Nephron (organoid): ENCODE results near the gene CST1.
"Not testable (repeated sequence)": the region's sequence is repeated elsewhere in the genome, so short reads cannot be mapped to it uniquely, and the experiment has no call there.

Source experiments
- H3K27ac Mint-ChIP-seq, 3 experiments: 2 replicates each; pipeline ENCODE4 v1.8.0; 2020; ENCODE audit warnings: mixed read lengths in 3 of 3, mild to moderate bottlenecking in 2 of 3, moderate library complexity in 1 of 3
- H3K27me3 Mint-ChIP-seq: 2 replicates; pipeline ENCODE4 v1.8.0; 2021; ENCODE audit warnings: low read depth, mild to moderate bottlenecking, moderate library complexity, mixed read lengths
- H3K36me3 Mint-ChIP-seq: 2 replicates; pipeline ENCODE4 v1.8.0; 2020; ENCODE audit warnings: low read depth, mixed read lengths
- H3K4me1 Mint-ChIP-seq: 2 replicates; pipeline ENCODE4 v1.8.0; 2020; ENCODE audit warnings: mixed read lengths
- H3K4me3 Mint-ChIP-seq, 3 experiments: 2 replicates each; pipeline ENCODE4 v1.8.0; 2020; ENCODE audit warnings: mild to moderate bottlenecking in 3 of 3, mixed read lengths in 3 of 3, moderate library complexity in 2 of 3
- H3K9me3 Mint-ChIP-seq: 2 replicates; pipeline ENCODE4 v1.8.0; 2020; ENCODE audit warnings: mixed read lengths
- TF ChIP-seq, protein P1 (sequence below), 3 experiments: fragments of 200-600 bp; sonication (generic); IDR thresholded peaks; one replicate each; pipeline ENCODE4 v1.5.0; 2021; ENCODE audit warnings: antibody characterized with exemption in 3 of 3; ENCODE audit not compliant: unreplicated experiment in 3 of 3

Gene CST1

DNA sequence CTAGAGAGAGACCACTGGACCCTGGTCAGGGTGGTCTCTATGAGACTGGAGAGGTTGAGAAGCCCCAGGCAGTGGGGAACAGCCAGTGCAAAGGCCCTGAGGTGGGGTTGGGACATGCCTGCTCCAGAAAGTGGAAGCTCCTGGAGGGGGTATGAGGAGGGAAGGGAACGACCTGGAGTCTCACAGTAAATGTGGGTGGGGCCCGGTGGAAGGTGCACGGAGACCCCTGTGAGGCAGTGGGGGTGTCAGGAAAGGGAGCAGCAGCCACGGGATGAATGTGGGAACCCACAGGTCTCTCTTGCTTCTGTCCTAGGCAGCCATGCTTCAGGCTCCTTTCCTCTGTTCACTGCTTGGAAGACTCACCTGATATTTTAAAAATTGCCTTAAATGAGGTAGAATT, 1.3 kb upstream of the CST1 start:
- TF ChIP-seq, protein P1, sequence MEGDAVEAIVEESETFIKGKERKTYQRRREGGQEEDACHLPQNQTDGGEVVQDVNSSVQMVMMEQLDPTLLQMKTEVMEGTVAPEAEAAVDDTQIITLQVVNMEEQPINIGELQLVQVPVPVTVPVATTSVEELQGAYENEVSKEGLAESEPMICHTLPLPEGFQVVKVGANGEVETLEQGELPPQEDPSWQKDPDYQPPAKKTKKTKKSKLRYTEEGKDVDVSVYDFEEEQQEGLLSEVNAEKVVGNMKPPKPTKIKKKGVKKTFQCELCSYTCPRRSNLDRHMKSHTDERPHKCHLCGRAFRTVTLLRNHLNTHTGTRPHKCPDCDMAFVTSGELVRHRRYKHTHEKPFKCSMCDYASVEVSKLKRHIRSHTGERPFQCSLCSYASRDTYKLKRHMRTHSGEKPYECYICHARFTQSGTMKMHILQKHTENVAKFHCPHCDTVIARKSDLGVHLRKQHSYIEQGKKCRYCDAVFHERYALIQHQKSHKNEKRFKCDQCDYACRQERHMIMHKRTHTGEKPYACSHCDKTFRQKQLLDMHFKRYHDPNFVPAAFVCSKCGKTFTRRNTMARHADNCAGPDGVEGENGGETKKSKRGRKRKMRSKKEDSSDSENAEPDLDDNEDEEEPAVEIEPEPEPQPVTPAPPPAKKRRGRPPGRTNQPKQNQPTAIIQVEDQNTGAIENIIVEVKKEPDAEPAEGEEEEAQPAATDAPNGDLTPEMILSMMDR (IDR thresholded peaks at IDR 0.05; ENCODE audit: unreplicated experiment in 3 of 3): no peak
- no peak overlapping the region for H3K4me3 Mint-ChIP-seq
- peaks cover 14% of the 10 kb centered on the region for H3K27me3 Mint-ChIP-seq
- H3K9me3 Mint-ChIP-seq: no peaks in the 10 kb centered on the region
- no peak overlapping the region for H3K27ac Mint-ChIP-seq
- H3K4me1 Mint-ChIP-seq: no peaks in the 10 kb centered on the region
- no peaks in the 10 kb centered on the region for H3K36me3 Mint-ChIP-seq

DNA sequence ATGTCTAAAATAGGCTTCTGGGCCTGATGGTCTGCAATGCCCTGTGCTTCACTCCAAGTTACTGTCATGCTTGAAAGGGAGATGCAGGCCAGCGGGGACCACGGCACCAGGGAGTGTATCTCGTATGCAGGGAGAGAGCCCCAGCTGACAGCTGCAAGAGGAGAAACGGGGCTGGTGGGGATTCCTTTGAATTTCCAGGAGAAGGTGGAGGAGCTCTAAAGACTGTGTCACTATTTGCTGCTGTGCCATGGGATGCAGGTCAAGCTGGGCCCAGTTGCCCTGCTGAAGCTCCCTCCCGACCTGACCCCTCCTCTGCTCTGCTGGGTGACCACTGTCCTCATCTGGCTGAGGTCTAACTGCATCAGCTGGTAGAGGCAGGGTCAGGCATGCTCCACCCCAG, 989 bp downstream of the CST1 start:
- TF ChIP-seq, protein P1 (IDR thresholded peaks at IDR 0.05; ENCODE audit: unreplicated experiment in 3 of 3): no peak
- Mint-ChIP-seq H3K4me3 (no peak overlapping the region), H3K9me3 (no peaks in the 10 kb centered on the region), H3K36me3 (no peaks in the 10 kb centered on the region), H3K27ac (no peak overlapping the region), H3K27me3 (peaks cover 14% of the 10 kb centered on the region), H3K4me1 (no peaks in the 10 kb centered on the region)

DNA sequence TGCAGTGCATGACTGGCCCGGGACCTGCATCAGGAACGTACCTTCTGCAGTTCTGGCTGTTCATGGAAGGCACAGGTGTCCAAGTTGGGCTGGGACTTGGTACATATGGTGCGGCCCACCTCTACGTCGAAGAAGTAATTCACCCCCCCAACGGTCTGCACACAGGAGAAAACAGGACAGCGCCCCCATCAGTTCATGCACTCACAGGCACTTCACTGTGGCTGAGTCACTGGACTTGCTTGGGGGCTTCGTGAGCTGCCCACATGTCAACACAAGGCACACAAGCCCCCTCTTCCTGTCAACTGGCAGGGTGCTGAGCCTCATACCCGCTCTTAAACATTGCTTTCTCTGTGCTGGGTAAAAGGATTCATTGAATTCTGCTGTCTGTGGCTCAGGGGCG, 1.8 kb downstream of the CST1 start:
- H3K36me3 Mint-ChIP-seq, H3K9me3 Mint-ChIP-seq, H3K4me3 Mint-ChIP-seq, H3K27ac Mint-ChIP-seq, H3K4me1 Mint-ChIP-seq: not testable (repeated sequence)
- H3K27me3 Mint-ChIP-seq: peaks cover 14% of the 10 kb centered on the region

DNA sequence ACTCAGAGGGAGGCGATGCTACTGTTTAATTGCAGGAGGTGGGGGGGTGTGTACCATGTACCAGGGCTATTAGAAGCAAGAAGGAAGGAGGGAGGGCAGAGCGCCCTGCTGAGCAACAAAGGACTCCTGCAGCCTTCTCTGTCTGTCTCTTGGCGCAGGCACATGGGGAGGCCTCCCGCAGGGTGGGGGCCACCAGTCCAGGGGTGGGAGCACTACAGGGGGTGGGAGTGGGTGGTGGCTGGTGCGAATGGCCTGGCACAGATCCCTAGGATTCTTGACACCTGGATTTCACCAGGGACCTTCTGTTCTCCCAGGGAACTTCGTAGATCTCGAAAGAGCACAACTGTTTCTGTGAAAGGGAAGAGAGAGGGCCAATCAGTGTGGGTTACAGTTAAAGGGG, 3.2 kb downstream of the CST1 start:
- not testable (repeated sequence) for H3K27ac Mint-ChIP-seq, H3K9me3 Mint-ChIP-seq, H3K4me3 Mint-ChIP-seq, H3K36me3 Mint-ChIP-seq, H3K4me1 Mint-ChIP-seq
- H3K27me3 Mint-ChIP-seq: peaks cover 11% of the 10 kb centered on the region

DNA sequence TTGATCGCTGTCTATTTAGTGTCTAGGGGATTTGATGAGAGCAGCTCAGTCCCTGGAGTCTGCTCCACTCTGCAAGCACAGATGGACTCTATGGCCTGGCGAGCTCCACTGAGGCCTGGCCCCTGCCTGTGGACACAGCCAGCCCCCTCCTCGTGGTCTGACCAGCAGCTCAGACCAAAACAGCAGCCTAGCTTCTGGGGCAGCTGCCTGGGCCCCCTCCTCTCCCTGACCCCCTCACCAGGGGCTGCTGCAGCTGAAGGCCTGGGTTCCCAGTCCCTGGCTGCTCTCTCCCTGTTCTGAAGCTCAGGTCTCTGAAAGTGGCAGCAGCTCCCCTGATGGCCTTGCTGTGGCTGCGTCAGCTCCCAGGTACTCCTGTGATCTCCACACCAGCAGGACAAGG, 3.6 kb downstream of the CST1 start:
- H3K9me3 Mint-ChIP-seq, H3K4me3 Mint-ChIP-seq, H3K4me1 Mint-ChIP-seq, H3K27ac Mint-ChIP-seq, H3K36me3 Mint-ChIP-seq, H3K27me3 Mint-ChIP-seq: not testable (repeated sequence)

DNA sequence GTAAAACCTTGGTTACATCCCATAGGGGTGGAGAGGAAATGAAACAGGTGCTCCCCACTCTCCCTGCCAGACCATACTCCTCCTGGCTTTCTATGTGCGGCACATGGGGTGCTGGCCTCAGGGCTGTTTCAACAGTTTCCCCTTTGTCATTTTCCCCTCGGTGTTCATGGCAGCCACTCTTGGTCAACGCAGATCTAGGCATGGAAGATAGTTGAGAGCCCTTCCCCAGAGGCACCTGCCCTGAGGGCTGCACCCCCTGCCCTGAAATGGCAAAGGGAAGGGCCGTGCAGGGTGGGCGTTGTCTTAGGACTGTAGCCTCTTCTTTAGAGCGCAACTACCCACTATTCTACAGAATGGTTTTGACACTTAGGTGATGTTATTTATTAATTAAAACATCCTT, 4.4 kb downstream of the CST1 start:
- no peaks in the 10 kb centered on the region for H3K36me3 Mint-ChIP-seq
- H3K9me3 Mint-ChIP-seq: no peaks in the 10 kb centered on the region
- TF ChIP-seq, protein P1 (IDR thresholded peaks at IDR 0.05; ENCODE audit: unreplicated experiment in 3 of 3): no peak
- H3K4me3 Mint-ChIP-seq: no peak overlapping the region
- H3K27ac Mint-ChIP-seq: no peak overlapping the region
- no peaks in the 10 kb centered on the region for H3K4me1 Mint-ChIP-seq
- H3K27me3 Mint-ChIP-seq: peaks cover 8% of the 10 kb centered on the region

DNA sequence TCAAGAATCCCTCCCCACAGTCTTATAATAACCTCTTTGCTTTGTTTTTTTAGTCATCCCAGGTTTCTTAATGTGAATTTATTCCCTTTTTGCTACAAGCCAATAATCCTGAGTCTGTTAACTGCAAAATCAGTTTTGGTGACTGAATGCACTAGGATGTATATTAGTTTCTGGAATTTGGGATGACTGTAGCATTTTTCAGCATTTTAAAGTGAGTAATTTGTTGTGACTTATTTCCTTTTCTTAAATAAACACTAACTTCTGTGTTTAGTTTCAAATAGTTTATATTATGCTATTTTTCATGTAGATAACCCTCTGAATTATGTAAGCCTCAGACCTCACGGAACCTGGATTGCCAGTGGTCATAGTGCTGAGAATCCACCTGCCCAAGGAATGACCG, 5.5 kb downstream of the CST1 start:
- Mint-ChIP-seq H3K4me1 (no peaks in the 10 kb centered on the region), H3K9me3 (no peaks in the 10 kb centered on the region), H3K4me3 (no peak overlapping the region), H3K27ac (no peak overlapping the region), H3K27me3 (peaks cover 8% of the 10 kb centered on the region), H3K36me3 (no peaks in the 10 kb centered on the region)
- TF ChIP-seq, protein P1 (IDR thresholded peaks at IDR 0.05; ENCODE audit: unreplicated experiment in 3 of 3): no peak

DNA sequence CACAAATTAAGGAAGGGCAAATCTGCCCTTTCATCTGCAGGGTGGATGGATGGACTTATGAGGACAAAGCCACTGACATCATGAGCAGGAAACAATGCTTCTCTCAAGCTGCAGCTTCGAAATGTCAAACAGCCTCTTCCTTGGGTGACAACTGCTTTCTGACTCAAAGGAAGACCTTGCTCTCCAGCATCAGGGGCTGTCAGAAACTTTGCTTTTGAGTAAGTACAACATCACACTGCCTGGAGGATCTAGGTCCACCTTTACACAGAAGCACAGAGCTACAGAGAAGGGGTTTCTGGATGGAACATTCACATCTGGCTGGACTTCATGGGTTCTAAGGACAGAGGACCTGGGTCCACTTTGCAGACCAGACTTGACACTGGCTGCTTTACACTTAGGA, 5.9 kb downstream of the CST1 start:
- Mint-ChIP-seq H3K27me3 (peaks cover 8% of the 10 kb centered on the region), H3K27ac (no peak overlapping the region), H3K4me1 (no peaks in the 10 kb centered on the region), H3K9me3 (no peaks in the 10 kb centered on the region), H3K4me3 (no peak overlapping the region), H3K36me3 (no peaks in the 10 kb centered on the region)
- TF ChIP-seq, protein P1 (IDR thresholded peaks at IDR 0.05; ENCODE audit: unreplicated experiment in 3 of 3): no peak

DNA sequence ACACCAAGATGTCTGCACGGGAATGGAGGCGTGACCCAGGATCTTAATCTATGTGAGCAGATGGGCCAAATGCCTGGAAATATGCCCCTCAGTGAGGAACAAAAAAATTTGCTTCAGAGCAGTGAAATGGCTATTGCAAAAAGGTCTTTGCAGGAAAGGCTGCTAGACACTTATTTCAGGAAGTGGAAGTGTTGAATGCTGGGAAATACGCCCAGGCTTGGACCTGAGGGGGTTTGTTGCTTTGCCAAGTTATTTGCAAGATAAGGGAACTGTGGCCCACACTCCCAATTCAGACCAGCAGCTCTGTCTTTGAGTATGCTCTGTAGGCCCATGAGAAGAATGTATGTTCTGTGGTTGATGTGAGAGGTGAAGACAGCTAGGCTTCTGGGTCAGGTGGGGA, 15.3 kb downstream of the CST1 start:
- not testable (repeated sequence) for H3K27me3 Mint-ChIP-seq

DNA sequence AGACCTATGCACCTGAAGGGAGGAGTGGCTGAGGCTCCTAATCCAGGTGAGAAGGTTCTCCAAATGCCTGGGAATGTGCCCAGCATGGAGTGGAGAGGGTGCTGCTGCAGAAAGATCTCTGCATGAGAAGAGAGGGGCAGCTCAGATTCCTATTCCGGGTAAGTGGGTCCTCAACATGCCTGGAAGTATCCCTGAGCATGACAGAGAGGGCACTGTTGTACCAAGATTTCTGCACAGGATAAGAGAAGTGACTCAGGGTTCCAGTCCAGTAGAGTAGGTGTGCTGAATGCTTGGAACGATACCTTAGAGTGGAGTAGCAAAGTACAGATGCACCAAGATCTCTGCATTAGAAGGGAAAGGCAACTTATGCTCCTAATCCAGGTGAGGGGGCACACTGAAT, 15.8 kb downstream of the CST1 start:
- H3K9me3 Mint-ChIP-seq, H3K36me3 Mint-ChIP-seq, H3K27me3 Mint-ChIP-seq, H3K4me3 Mint-ChIP-seq, H3K4me1 Mint-ChIP-seq, H3K27ac Mint-ChIP-seq: not testable (repeated sequence)

More for the DNA sequence above, 15.3 kb downstream of the CST1 start:
- not testable (repeated sequence) for H3K9me3 Mint-ChIP-seq, H3K27ac Mint-ChIP-seq, H3K36me3 Mint-ChIP-seq, H3K4me3 Mint-ChIP-seq, H3K4me1 Mint-ChIP-seq

DNA sequence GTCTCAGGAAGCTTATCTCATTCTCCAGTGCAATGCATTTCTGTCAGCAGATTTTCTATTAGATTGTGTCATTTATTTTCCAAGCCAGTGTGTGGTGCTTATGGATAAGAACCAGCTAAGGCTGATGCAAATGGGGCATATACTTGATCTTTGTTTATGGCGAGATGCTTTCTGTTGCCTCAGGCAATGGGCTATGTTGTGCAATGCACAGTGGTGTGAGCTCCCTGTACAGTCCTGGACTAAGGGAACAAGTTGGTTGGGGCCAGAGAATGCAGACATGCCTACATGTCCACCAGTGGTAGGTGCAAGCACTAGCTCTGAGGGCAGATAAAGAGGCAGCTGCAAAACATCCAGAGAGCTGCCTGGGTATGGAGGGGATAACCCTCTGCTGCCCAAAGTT, 16.3 kb downstream of the CST1 start:
- H3K36me3 Mint-ChIP-seq, H3K27ac Mint-ChIP-seq, H3K27me3 Mint-ChIP-seq, H3K4me3 Mint-ChIP-seq, H3K4me1 Mint-ChIP-seq, H3K9me3 Mint-ChIP-seq: not testable (repeated sequence)
